HG03460 (cell line): ENCODE measurements around the gene IDI2.
A peak's percentile ranks its signal among the peaks of the same experiment; 100 is the strongest.
"Not testable (repeated sequence)": the region's sequence is repeated elsewhere in the genome, so short reads cannot be mapped to it uniquely, and the experiment has no call there.

Experiments
- ATAC-seq: cut with Tn5 transposase; IDR thresholded peaks from one replicate; pipeline ENCODE4 v1.9.1; 2021; ENCODE audit not compliant: unreplicated experiment

Gene IDI2

DNA sequence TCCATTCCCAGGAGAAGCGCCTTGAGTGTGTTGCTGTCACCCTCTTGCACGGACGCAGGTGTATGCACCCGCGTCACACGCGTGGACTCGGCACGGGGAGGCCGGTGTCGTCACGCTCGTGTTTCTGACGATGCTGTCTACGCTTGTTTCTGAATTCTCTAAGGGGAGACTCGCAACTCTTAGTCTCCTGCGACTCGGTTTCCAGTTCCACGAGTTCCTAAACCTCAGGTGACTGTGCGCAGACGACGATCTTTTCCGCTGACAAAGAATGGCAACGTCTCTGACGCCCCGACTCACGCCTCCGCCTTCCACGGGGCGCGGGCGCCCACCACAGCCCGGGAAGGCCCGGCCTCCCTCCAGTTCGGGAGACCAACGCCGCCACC is 22.7 kb upstream of the IDI2 start:
- ATAC-seq: peak; percentile 4

DNA sequence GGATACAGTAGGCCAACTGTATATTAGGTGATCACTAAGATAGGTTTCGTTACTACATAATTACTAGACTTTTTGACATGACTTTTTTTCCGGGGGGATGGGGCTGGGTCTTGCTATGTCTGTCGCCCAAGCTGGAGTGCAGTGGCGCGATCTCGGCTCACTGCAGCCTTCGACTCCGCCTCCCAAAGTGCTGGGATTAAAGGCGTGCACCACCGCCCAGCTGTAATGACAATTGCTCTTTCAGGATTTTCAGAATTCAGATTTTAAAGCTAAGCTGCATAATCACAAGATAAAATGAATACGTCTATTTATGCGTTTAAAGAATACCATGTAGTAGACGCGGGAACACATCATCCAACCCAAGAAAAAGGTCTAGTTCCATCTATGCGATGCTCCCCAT is 22.3 kb upstream of the IDI2 start:
- ATAC-seq: no peak

DNA sequence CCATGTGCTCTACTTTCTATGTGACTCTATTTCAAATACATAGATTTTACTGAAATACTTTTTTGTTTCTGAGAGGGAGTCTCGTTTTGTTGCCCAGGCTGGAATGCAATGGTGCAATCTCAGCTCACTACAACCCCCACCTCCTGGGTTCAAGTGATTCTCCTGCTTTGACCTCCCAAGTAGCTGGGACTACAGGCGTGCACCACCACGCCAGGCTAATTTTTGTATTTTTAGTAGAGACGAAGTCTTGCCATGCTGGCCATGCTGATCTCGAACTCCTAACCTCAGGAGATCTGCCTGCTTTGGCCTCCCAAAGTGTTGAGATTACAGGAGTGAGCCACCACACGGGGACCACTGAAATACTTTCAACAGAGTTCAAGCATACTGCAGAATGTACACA is 19.8 kb upstream of the IDI2 start:
- no peak for ATAC-seq

DNA sequence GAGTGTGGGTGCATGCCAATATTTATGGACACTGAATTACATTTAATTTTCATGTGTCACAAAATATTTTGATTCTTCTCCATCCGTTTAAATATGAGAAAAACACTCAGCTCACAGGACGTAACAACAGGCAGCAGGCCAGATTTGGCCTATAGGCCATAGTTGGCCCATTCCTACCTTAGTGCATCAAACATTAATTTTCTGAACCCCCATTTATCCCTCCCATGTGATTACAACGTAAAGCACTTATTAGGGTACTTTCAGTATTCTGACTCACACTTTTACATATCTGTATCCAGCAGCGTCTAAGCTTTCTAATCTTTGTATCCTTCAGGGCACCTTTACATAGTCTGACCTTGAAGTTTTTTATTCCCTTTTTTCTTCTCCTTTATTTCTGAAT is 19.3 kb upstream of the IDI2 start:
- no peak for ATAC-seq

DNA sequence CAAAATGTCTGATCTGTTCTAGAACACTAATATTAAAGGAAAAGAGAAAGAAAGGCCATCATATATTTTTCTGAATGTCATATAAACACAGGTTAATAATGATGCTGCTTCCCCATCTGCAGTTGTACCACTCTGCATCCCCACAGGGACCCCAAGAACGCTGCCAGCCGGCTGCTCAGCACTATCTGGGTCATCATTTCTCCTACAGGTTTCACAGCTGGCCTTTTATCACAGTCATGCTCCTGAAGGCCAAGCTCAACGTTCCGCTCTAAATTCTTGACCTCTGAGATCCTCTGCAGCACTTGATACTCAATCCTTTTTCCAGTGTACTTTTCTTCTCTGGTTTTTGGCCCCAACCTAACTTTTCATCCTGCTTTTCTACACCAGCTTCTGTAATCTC is 18.5 kb upstream of the IDI2 start:
- ATAC-seq: no peak

DNA sequence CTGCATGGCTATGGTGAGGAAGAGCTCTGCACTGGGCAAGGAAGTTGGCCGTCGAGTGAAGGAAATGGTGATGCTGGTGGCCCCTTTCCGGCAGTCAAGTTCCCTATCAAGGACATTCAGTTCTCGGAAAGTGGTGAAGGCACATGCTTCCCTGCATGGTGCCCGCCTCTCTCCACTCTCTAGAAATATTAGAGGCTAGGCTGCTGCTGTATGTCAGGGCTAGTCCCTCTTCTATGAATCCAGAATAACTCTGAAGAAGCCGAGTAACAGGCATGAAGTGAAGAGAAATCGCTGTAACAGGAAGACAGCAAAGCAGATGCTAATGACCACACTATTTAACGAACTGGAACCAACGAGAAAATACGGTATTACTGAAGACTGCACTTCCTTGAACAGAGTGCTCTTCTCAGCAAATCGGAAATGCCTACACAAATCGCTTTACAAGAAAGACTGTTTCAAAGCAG is 17.9 kb upstream of the IDI2 start:
- ATAC-seq: peak; percentile 63

DNA sequence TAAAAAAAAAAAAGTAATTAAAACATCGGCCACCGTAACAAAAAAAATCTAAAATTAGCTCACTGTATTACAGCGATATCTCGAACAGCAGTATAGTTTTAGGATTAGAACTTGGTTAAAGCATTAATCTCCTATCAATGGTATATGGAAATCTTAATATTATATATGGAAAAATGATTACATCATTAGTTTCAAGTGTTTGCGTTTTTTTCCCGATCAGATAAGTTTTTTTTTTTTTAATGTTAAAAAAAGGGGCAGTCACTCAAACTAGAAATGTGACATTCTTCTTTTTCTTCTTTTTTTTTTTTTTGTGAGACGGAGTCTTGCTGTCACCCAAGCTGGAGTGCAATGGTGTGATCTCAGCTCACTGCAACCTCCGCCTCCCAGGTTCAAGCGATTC is 15.9 kb upstream of the IDI2 start:
- no peak for ATAC-seq

DNA sequence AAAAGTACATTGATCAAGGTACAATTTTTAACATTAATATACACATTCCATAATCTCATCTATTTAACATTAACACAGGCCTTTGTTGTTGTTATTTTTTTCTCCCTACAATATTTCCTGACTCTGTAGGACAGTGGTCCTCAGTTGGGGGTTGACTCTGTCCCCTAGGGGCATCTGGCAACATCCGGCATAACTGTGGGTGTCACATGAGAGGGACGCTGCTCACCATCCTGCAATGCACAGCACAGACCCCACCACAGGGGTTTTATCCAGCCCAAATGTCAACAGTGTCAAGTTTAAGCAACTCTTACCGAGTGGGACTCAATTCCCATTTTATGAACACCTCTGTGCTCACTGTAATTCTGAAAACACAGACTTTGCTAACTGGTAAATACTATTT is 14.5 kb upstream of the IDI2 start:
- no peak for ATAC-seq

DNA sequence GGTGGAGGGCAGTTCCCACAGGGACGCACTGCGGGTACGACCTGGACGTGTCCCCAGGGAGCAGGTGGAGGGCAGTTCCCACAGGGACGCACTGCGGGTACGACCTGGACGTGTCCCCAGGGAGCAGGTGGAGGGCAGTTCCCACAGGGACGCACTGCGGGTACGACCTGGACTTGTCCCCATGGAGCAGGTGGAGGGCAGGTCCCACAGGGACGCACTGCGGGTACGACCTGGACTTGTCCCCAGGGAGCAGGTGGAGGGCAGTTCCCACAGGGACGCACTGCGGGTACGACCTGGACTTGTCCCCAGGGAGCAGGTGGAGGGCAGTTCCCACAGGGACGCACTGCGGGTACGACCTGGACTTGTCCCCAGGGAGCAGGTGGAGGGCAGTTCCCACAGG is 13.1 kb upstream of the IDI2 start:
- not testable (repeated sequence) for ATAC-seq

DNA sequence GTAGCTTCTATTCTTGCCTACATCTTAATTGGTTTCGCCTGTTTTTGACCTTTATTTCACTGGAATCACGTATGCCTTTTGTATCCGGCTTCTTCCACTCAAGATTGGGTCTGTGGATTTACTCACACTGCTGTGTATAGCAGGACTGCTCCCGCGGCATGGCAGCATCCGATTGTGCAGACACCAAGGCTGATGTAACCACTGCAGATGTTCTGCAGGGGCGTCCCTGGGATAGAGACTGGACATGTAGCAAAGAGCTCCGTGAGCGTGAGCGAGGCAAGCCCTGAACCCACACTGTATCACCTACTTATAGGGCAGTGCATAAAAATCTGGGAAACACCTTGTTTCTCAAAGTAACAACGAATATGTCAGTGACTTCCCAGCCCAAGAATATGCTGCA is 11.4 kb upstream of the IDI2 start:
- no peak for ATAC-seq

DNA sequence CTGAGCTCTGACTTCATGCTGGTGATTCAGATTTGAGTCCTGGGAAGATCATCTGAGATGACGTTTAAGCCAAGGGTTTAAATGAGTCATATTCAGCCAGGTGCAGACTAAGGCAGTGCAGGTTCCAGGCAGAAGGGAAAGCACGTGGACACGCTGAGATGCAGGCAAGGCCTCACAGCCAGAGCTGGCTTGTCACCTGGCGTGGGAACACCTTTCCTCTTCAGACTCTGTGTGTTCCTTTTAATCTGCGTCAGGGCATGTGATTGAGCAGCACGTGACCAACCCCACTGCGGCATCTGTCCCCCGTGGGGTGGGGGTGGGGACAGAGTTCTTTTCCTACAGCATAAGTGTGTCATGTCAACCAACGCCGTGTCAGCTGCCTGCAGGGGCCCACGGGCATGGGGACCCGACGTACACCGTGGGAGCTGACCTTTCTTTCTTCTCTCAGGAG is 10.7 kb upstream of the IDI2 start:
- ATAC-seq: no peak

DNA sequence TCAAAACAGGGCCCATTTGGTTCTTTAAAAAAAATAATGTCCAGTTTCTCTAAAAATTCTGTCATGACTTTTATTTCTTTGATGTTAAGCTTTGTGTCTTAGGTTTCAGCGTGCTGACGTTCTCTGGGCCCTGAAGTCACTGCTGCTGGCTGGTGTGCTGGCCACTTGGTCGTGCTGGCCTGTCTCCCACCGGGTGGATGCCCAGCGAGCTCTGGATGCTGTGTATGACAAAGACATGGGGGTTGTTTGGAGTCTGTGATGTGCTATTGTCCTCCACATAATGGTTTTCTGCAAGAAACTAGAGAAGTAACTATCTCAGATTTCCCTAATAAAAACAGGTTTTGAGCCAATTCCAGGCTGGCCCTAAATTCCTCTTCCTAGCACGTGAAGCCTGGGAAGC is 9.5 kb upstream of the IDI2 start:
- no peak for ATAC-seq

DNA sequence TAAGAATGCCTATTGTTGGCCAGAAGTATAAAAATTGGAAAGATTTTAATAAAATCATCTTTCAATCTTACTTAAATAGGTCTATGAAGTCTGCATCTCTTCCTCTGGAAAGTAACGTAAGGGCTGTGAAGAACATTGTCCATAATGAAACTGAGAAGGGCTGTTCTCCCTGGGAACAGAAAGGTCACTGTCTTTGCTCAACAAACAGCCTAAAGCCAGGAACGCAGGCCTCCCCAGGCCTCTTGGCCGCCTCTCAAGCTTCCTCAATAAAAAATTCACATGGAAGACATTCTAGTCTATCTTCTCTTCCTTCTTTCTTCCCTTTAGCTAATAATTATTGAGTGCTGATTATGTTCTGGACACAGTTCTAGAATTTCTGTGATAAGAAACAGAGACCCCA is 9.1 kb upstream of the IDI2 start:
- ATAC-seq: no peak

DNA sequence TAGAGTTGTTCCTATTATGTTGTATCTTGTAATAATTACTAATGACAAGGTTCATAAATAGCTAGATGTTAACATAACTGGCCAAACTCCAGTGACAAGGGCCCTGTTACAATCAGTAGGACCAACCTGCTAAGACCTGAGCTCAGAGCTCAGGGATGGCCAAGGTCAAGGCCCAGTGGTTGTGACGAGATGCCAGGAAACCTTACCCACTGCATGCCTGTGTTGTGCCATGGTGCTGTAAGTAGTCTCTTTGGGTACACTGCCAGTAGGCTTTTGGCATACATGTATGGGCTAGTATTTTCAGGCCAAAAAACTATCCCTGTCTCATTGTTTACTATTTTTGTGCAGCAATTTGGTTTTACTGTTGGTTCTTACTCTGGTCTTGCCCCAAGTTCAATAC is 7.9 kb upstream of the IDI2 start:
- no peak for ATAC-seq

DNA sequence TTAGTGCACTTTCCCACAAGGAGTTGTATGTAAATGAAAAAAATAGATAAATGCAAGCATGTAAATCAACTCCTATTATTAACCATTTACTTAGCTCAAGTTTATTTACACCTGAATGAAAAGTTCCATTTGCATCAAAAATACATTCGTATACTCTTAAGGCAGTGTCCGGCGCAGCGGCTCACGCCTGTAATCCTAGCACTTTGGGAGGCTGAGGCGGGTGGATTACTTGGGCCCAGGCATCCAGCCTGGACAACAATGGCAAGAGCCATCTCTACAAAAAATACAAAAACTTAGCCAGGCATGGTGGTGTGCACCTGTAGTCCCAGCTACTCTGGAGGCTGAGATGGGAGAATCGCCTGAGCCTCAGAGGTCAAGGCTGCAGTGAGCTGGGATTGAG is 4.2 kb upstream of the IDI2 start:
- ATAC-seq: no peak

DNA sequence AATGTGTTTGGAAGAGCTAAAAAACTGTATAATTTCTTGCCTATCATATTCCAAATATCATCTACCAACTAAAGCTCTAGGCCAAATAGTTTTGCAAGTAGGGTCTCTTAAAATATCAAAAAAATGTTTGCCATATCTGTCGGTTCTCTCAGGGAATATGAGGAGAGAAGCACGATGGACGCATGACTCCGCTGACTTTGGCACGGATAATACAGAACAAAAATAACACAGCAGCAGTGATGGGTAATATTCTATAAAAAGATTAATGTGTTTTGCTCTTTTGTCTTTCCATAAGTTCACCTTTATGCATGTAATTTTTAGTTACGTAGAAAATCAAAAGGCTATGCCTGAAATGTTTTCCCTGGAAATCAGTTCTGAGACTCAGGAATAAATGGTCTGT is 919 bp upstream of the IDI2 start:
- no peak for ATAC-seq

DNA sequence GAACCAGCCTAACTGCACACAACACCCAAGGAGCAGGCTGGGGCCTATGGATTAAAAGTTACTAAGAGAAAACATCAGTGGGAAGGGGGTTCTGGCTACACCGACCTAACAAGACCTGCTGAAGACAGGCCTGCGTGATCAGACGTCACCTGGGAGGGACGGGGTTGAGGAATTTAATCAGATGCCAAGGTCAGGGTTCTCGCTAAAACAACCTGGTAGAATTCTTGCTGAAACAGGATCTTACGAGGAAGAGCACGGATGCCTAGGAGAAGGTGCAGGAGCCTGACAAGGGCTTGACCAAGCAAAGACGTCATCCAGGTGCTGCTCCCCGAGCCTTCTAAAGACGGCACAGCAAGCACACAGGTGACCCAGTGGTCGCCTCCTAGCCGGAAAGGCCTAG is 1.6 kb downstream of the IDI2 start:
- ATAC-seq: no peak

DNA sequence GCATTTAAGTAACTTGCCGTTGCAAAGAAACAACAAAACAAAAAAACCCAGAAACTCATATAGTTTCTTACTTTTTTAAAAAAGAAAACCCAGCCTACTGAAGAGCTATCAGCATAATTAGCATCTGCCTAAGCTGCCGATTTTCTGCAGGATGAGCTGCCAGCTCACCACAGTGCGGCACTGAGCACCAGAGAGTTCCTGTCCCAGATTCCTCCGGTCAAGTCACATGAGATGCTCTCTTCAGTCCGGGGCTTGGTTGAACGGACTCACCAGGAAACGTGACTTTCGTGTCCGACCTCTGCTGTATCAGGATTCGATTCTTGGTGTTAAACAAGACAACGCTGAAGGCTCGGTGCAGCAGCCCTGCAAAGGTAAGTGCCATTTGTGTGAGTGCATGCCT is 3.2 kb downstream of the IDI2 start:
- no peak for ATAC-seq

DNA sequence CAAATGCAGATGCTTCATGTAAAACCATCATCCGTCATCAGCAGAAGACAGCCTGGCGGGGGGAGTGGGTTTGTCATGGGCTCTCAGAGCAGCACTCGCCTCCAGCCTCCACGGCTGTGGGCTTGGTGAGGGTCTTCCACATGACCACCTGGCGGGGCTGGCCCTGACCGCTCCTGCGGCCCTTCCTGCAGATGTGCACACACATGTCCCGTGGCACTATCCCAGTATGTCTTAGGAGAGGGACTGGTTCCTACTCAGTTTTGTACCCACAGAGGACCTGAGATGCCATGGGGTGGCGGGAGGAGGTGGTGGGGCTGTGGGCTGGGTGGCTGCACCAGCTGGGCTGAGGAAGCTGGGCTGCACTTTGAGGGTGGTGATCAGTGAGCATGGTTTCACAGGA is 4.7 kb downstream of the IDI2 start:
- no peak for ATAC-seq

DNA sequence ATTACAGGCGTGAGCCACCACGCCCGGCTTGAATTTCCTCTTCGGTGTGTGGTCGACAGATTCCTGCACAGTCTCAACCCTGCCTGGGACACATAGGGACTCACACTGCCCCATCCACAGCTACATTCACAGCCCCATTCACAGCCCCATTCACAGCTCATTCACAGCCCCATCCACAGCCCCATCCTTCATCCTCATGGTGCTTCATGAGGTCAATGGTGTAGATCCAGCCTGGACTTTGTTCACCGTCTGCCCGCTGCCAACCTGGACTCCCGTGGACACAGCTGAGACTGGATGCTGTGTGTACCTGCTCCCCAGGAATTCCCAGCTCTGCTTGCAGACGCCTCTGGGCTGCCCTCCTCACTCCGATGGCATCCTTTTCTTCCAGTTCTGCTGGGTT is 5.2 kb downstream of the IDI2 start:
- no peak for ATAC-seq

DNA sequence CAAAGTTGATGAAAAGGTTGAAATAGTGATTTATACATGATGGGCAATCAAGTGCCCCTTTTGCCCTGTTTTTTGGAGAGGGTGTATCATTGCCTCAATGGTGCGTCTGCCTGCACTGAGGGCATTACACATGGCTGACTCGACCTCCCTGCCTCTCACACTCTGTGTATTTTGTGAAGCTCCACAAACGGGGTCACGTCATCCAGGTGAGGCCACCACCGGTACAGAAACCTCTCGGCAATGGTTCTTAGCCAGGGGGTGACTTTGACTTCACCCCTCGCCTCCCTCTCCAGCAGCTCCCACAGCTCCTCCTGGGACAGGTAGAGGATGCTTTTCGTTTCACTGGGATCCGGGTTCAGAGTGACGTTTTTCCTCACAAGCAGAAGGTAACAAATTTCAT is 6.3 kb downstream of the IDI2 start:
- ATAC-seq: no peak

DNA sequence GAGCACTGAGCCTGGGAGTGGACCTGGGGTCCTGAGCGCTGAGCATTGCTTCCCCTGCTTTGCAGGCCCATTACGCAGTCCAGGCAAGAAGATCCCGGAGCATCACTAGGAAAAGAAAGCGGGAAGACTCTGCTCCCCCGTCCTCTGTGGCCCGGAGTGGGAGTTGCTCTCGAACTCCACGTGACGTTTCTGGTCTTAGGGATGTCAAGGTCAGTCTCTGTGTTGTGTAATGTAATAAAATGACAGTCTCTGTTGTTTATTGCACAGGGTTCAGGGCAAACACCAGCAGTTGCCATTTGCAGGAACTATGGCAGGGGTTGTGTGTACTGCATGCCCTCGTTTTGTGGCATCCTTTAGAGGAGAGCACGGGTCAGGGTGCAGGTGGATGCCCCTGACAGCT is 10.0 kb downstream of the IDI2 start:
- no peak for ATAC-seq

DNA sequence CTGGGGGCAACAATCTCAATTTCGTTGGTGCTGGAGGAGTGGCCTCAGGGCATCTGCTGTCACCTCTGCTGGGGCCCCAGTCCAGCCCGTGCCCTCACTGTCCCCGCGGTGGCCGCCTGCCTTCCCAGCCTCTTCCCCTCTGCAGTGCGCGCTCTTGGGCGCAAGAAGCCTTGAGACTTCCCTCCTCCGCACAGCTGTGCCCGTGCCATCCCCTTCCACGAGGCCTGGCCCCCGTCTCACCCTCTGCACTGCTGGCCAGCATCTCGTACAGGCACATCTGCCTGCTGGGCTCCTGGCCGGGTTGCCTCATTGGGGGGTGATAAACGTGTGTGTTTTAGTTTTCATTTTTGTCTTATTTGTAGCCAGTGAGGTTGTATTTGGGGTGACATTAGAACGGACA is 14.0 kb downstream of the IDI2 start:
- ATAC-seq: no peak

DNA sequence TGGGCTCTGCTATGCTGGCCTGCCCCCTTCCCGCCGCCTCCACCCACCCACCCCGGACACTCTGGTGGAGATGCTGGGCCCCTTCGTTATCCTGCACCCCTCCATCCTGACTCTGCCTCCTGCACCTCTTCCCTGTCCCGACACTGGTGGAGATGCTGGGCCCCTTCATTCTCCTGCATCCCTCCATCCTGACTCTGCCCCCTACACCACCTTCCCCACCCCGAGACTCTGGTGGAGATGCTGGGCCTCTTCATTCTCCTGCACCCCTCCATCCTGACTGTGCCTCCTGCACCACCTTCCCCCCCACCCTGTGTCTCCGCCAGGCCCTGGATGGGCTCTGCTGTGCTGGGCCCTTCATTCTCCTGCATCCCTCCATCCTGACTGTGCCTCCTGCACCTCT is 15.0 kb downstream of the IDI2 start:
- ATAC-seq: no peak
